Measurements from ENCODE around the gene FBXO34. TPM values are rescaled to one million over a fixed set of nuclear protein-coding genes. Genes with fewer than 3 reads are reported as not detected.

FBXO34 gene
- total RNA-seq, 6 experiments from 2014 or later: 6.2 to 10.3 (median 8.7) TPM

DNA sequence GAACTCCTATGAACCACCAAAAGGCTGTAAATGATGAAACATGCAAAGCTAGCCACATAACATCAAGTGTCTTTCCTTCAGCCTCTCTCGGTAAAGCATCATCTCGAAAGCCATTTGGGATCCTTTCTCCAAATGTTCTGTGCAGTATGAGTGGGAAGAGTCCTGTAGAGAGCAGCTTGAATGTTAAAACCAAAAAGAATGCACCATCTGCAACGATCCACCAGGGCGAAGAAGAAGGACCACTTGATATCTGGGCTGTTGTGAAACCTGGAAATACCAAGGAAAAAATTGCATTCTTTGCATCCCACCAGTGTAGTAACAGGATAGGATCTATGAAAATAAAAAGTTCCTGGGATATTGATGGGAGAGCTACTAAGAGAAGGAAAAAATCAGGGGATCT, 79.2 kb downstream of the FBXO34 start:
- Histone ChIP-seq H3K27ac (no peak overlapping the region), H3K9me3 (no peaks in the 10 kb centered on the region), H3K4me3 (no peak overlapping the region), H3K4me1 (no peaks in the 10 kb centered on the region), H3K27me3 (no peaks in the 10 kb centered on the region), H3K36me3 (peaks cover 0 to 23% (median 0%) of the 10 kb centered on the region in 4 donors)
- ATAC-seq (no peak), DNase-seq (no peak)
- no peak for TF ChIP-seq POLR2A (IDR thresholded peaks at IDR 0.05)
- TF ChIP-seq, protein P1, sequence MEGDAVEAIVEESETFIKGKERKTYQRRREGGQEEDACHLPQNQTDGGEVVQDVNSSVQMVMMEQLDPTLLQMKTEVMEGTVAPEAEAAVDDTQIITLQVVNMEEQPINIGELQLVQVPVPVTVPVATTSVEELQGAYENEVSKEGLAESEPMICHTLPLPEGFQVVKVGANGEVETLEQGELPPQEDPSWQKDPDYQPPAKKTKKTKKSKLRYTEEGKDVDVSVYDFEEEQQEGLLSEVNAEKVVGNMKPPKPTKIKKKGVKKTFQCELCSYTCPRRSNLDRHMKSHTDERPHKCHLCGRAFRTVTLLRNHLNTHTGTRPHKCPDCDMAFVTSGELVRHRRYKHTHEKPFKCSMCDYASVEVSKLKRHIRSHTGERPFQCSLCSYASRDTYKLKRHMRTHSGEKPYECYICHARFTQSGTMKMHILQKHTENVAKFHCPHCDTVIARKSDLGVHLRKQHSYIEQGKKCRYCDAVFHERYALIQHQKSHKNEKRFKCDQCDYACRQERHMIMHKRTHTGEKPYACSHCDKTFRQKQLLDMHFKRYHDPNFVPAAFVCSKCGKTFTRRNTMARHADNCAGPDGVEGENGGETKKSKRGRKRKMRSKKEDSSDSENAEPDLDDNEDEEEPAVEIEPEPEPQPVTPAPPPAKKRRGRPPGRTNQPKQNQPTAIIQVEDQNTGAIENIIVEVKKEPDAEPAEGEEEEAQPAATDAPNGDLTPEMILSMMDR (IDR thresholded peaks at IDR 0.05): no peak
- WGBS (ENCODE audit: insufficient coverage, low coverage, low lambda C conversion rate, missing lambda C conversion rate): 92% methylated on average over 4 of the region's 4 CpGs
- intact Hi-C loops (cut with DNase I): loop anchor here (10.0 kb wide), 2 partner anchors 86 to 106 kb away; no protein-coding TSS in a partner anchor

DNA sequence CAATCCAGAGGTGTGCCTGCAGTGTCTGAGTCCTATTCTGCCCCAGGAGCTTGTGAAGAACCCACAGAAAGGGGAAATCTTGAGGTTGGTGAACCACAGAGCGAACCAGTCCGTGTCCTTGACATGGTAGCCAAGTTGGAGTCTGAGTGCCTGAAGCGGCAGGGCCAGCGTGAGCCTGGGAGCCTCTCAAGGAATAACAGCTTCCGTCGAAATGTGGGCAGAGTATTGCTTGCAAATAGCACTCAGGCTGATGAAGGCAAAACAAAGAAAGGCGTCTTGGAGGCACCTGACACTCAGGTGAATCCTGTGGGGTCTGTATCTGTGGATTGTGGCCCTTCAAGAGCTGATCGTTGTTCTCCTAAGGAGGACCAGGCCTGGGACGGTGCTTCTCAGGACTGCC, 79.9 kb downstream of the FBXO34 start:
- Histone ChIP-seq H3K27ac (no peak overlapping the region), H3K4me3 (no peak overlapping the region), H3K9me3 (no peaks in the 10 kb centered on the region), H3K27me3 (no peaks in the 10 kb centered on the region), H3K4me1 (no peaks in the 10 kb centered on the region), H3K36me3 (peaks cover 0 to 23% (median 0%) of the 10 kb centered on the region in 4 donors)
- ATAC-seq (no peak), DNase-seq (no peak)
- 100% methylated on average over 2 of the region's 9 CpGs for WGBS (ENCODE audit: insufficient coverage, low coverage, low lambda C conversion rate, missing lambda C conversion rate)
- intact Hi-C loops (cut with DNase I): loop anchor here (10.0 kb wide), 2 partner anchors 86 to 106 kb away; no protein-coding TSS in a partner anchor
- TF ChIP-seq, protein P1 (IDR thresholded peaks at IDR 0.05): no peak
- TF ChIP-seq POLR2A (IDR thresholded peaks at IDR 0.05): no peak

- DNase-seq (no peak), ATAC-seq (no peak)
- no peak overlapping the region for H3K4me3 ChIP-seq
- H3K27ac ChIP-seq: no peak overlapping the region
- no peaks in the 10 kb centered on the region for H3K9me3 ChIP-seq
- TF ChIP-seq POLR2A (IDR thresholded peaks at IDR 0.05): no peak
- TF ChIP-seq, protein P1 (IDR thresholded peaks at IDR 0.05): no peak
- intact Hi-C loops (cut with DNase I): loop anchor here (10.0 kb wide), 2 partner anchors 87 to 107 kb away; no protein-coding TSS in a partner anchor
- 98% methylated on average over 7 of the region's 9 CpGs for WGBS (ENCODE audit: insufficient coverage, low coverage, low lambda C conversion rate, missing lambda C conversion rate)
- no peaks in the 10 kb centered on the region for H3K4me1 ChIP-seq
- H3K36me3 ChIP-seq: peaks cover 0 to 23% (median 0%) of the 10 kb centered on the region in 4 donors
- H3K27me3 ChIP-seq: no peaks in the 10 kb centered on the region
These were observed 81.0 kb downstream of the FBXO34 start for GRCh38 chr14:55352201-55352600.

GRCh38 chr14:55353686-55354467, 82.7 kb downstream of the FBXO34 start:
- WGBS (ENCODE audit: insufficient coverage, low coverage, low lambda C conversion rate, missing lambda C conversion rate): 83% methylated on average over 8 of the region's 11 CpGs
- Histone ChIP-seq H3K27me3 (no peaks in the 10 kb centered on the region), H3K36me3 (peaks cover 0 to 23% (median 0%) of the 10 kb centered on the region in 4 donors), H3K9me3 (no peaks in the 10 kb centered on the region), H3K4me1 (no peaks in the 10 kb centered on the region), H3K4me3 (no peak overlapping the region), H3K27ac (no peak overlapping the region)
- ATAC-seq (no peak), DNase-seq (no peak)
- intact Hi-C loops (cut with DNase I): loop anchor here (10.0 kb wide), 2 partner anchors 89 to 109 kb away; no protein-coding TSS in a partner anchor
- TF ChIP-seq POLR2A (IDR thresholded peaks at IDR 0.05): no peak
- TF ChIP-seq, protein P1 (IDR thresholded peaks at IDR 0.05): no peak
